K562 (cell line): ENCODE results near the gene ZBTB46.

ENCODE experiments used
- ARHGAP35 ChIP-seq: fragments of 450-650 bp; IDR thresholded peaks from 2 replicates; pipeline ENCODE4 v1.6.1; 2018; ENCODE audit not compliant: partially characterized antibody
- CTCF ChIP-seq, 3 experiments: IDR thresholded peaks in 2 of 3; conservative IDR thresholded peaks in 1 of 3; 2 replicates each; pipeline ENCODE4 v1.5.1; 2011 to 2012; ENCODE audit warnings: low read length in 3 of 3, mild to moderate bottlenecking in 3 of 3, control low read depth in 2 of 3, improper control_type of control experiment in 1 of 3, inconsistent platforms in 1 of 3, low read depth in 1 of 3, mixed read lengths in 1 of 3, moderate library complexity in 1 of 3; ENCODE audit not compliant: insufficient read depth in 2 of 3
- ELF4 ChIP-seq: fragments of 450-650 bp; formaldehyde crosslinking; IDR thresholded peaks from 2 replicates; pipeline ENCODE4 v1.4.0; 2022; ENCODE audit warnings: missing genetic modification characterization
- EP300 ChIP-seq: IDR thresholded peaks from 2 replicates; pipeline ENCODE4 v1.6.1; 2012; ENCODE audit warnings: low read length, improper control_type of control experiment
- POLR2A ChIP-seq: fragments of 450-650 bp; conservative IDR thresholded peaks from 2 replicates; pipeline ENCODE4 v1.6.1; 2016
- POU5F1 ChIP-seq: fragments of 150-350 bp; IDR thresholded peaks from 2 replicates; pipeline ENCODE4 v1.6.1; 2014; ENCODE audit warnings: borderline replicate concordance, low read length, low read depth, mild to moderate bottlenecking; ENCODE audit not compliant: partially characterized antibody
- PTBP1 ChIP-seq: fragments of 200-400 bp; formaldehyde crosslinking; IDR thresholded peaks from 2 replicates; pipeline ENCODE4 v1.6.1; 2017; ENCODE audit warnings: low read depth, low read length
- RAD51 ChIP-seq: fragments of 450-650 bp; IDR thresholded peaks from 2 replicates; pipeline ENCODE4 v1.7.1; 2016; ENCODE audit warnings: low read depth, mild to moderate bottlenecking, borderline replicate concordance
- RFX5 ChIP-seq: IDR thresholded peaks from 2 replicates; pipeline ENCODE4 v1.6.1; 2011; ENCODE audit warnings: low read depth, mild to moderate bottlenecking, improper control_type of control experiment, low read length
- TFAP4 ChIP-seq: sonication (generic); formaldehyde crosslinking; IDR thresholded peaks from 2 replicates; pipeline ENCODE4 v1.8.0; 2022; ENCODE audit warnings: missing genetic modification reagents, mild to moderate bottlenecking, moderate library complexity, borderline replicate concordance
- ZNF121 ChIP-seq: sonication (generic); formaldehyde crosslinking; conservative IDR thresholded peaks from 2 replicates; pipeline ENCODE4 v1.8.0; 2022; ENCODE audit warnings: missing genetic modification reagents
- ZNF408 ChIP-seq: fragments of 250-450 bp; sonication (Bioruptor Pico); IDR thresholded peaks from 2 replicates; pipeline ENCODE4 v1.4.0; 2020; ENCODE audit warnings: low read depth, mild to moderate bottlenecking, moderate library complexity

- TF ChIP-seq RFX5 (no peak), POU5F1 (no peak), POLR2A (no peak), PTBP1 (no peak), ELF4 (CRISPR knock-in tag) (no peak), CTCF (IDR thresholded peaks at IDR 0.05 in 2 of 3, conservative IDR thresholded peaks at IDR 0.05 in 1 of 3; ENCODE audit: insufficient read depth in 2 of 3, low read depth in 1 of 3, low read length in 3 of 3) (no peak), ZNF408 (no peak), ARHGAP35 (no peak), EP300 (no peak), RAD51 (no peak), ZNF121 (CRISPR knock-in tag) (no peak), TFAP4 (CRISPR knock-in tag) (no peak)
Observed at GRCh38 chr20:63843778-63844177, 12.7 kb upstream of the ZBTB46 start.
